ENCODE results near the gene KCNMA1. TPM values are rescaled to one million over a fixed set of nuclear protein-coding genes. Genes with fewer than 3 reads are reported as not detected.

The KCNMA1 gene
- total RNA-seq, 3 donors from 2014 or later (not counting 1 experiment from before 2014, with no cell fraction given): 0.40 to 1.8 (median 0.63) TPM

DNA sequence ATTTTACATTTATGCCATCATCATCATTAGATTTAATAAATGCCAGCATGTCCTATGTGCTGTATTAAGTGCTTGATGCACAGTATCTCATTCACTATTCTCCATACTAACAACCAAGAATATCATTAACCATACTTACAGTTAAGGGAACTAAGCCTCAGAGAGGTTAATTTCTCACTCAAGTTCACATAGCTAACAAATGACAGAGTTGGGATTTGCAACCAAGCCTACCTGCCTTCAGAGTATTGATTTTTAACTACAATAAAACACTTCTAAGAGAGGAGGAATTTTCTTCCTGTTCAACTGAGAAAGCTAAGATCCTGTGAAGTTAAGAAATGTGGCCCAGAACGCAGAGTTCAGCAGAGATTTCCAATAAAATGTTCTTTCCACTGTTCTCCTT is 403.0 kb downstream of the KCNMA1 start:
- intact Hi-C loops (cut with micrococcal nuclease): no loop called here
- H3K27me3 ChIP-seq (ENCODE audit: control insufficient read depth, insufficient read depth, low read length): no peaks in the 10 kb centered on the region
- no peaks in the 10 kb centered on the region for H3K36me3 Mint-ChIP-seq
- H3K27ac Mint-ChIP-seq: no peak overlapping the region
- H3K36me3 ChIP-seq (ENCODE audit: control insufficient read depth, insufficient read depth, low read length): no peaks in the 10 kb centered on the region
- DNase-seq: no peak
- no peak overlapping the region for H3K4me3 Mint-ChIP-seq
- peaks cover 13 to 17% of the 10 kb centered on the region in 2 donors for H3K27me3 Mint-ChIP-seq (ENCODE audit: low read depth in 2 of 2)
- H3K4me1 ChIP-seq (ENCODE audit: control insufficient read depth, insufficient read depth, low read length): no peaks in the 10 kb centered on the region
- no peaks in the 10 kb centered on the region for H3K4me1 Mint-ChIP-seq
- H3K9me3 ChIP-seq (ENCODE audit: control insufficient read depth, insufficient read depth, low read length): no peaks in the 10 kb centered on the region
- TF ChIP-seq, protein P1, sequence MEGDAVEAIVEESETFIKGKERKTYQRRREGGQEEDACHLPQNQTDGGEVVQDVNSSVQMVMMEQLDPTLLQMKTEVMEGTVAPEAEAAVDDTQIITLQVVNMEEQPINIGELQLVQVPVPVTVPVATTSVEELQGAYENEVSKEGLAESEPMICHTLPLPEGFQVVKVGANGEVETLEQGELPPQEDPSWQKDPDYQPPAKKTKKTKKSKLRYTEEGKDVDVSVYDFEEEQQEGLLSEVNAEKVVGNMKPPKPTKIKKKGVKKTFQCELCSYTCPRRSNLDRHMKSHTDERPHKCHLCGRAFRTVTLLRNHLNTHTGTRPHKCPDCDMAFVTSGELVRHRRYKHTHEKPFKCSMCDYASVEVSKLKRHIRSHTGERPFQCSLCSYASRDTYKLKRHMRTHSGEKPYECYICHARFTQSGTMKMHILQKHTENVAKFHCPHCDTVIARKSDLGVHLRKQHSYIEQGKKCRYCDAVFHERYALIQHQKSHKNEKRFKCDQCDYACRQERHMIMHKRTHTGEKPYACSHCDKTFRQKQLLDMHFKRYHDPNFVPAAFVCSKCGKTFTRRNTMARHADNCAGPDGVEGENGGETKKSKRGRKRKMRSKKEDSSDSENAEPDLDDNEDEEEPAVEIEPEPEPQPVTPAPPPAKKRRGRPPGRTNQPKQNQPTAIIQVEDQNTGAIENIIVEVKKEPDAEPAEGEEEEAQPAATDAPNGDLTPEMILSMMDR (IDR thresholded peaks at IDR 0.05): no peak
- no peak overlapping the region for H3K4me3 ChIP-seq (ENCODE audit: low read length)
- 71% methylated on average over 1 of the region's 1 CpG for WGBS (ENCODE audit: insufficient coverage)
- H3K27ac ChIP-seq (ENCODE audit: low read length): no peak overlapping the region
- H3K9me3 Mint-ChIP-seq: no peaks in the 10 kb centered on the region
- ATAC-seq: no peak

DNA sequence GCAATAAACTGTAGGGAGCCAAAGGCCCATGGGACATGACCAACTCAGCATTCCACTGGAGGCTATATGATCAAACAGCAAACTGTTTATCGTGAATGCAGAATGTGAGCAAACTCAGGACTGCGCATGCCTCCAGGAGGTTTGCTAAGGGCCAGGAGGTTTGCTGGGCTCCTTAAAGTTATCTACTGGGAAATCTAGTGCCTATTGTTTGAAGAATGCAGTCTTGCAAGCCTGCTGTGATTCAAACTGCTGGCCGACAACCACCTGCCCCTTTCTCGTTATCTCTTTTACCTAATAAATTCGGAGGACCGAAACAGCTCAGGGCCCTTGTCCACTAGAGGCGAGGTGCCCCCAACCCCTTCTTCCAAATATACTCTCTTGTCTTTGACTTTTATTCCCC is 404.1 kb downstream of the KCNMA1 start:
- no peaks in the 10 kb centered on the region for H3K4me1 Mint-ChIP-seq
- H3K27ac Mint-ChIP-seq: no peak overlapping the region
- H3K27me3 ChIP-seq (ENCODE audit: control insufficient read depth, insufficient read depth, low read length): no peaks in the 10 kb centered on the region
- H3K9me3 ChIP-seq (ENCODE audit: control insufficient read depth, insufficient read depth, low read length): no peaks in the 10 kb centered on the region
- TF ChIP-seq, protein P1 (IDR thresholded peaks at IDR 0.05): no peak
- no peak overlapping the region for H3K4me3 Mint-ChIP-seq
- H3K27ac ChIP-seq (ENCODE audit: low read length): no peak overlapping the region
- no peaks in the 10 kb centered on the region for H3K9me3 Mint-ChIP-seq
- 92% methylated on average over 7 of the region's 7 CpGs for WGBS (ENCODE audit: insufficient coverage)
- H3K27me3 Mint-ChIP-seq (ENCODE audit: low read depth in 2 of 2): peaks cover 13 to 17% of the 10 kb centered on the region in 2 donors
- ATAC-seq (no peak), DNase-seq (no peak)
- intact Hi-C loops (cut with micrococcal nuclease): no loop called here
- no peaks in the 10 kb centered on the region for H3K4me1 ChIP-seq (ENCODE audit: control insufficient read depth, insufficient read depth, low read length)
- H3K36me3 Mint-ChIP-seq: no peaks in the 10 kb centered on the region
- no peaks in the 10 kb centered on the region for H3K36me3 ChIP-seq (ENCODE audit: control insufficient read depth, insufficient read depth, low read length)
- no peak overlapping the region for H3K4me3 ChIP-seq (ENCODE audit: low read length)

DNA sequence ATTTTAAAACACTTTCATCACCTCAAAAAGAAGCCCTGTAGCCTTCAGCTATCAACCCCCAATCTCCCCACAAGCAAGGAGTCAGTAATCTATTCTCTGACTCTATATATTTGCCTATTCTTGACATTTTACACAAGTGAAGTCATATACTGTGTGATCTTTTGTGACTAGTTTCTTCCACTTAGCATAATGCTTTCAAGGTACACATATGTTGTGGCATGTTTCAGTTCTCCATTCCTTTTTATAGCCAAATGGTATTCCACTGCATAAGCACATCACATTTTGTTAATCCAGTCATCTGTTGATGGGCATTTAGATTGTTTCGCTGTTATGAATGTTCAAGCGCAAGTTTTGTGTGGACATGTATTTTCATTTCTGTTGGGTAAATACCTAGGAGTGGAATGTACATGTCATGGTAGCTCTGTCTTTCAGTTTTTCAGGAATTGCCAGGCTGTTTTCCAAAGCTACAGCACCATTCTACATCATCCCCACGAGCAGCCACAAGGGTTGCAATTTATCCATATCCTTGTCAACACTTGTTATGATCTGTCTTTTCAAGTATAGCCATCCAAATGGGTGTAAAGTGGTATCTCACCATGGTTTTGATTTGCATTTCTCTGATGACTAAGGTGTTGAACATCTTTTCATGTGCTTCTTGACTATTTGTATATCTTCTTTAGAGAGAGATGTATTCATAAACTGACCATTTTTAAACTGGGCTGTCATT is 405.6 kb downstream of the KCNMA1 start:
- ATAC-seq (no peak), DNase-seq (no peak)
- Mint-ChIP-seq H3K27ac (no peak overlapping the region), H3K27me3 (ENCODE audit: low read depth in 2 of 2) (peaks cover 13 to 17% of the 10 kb centered on the region in 2 donors), H3K36me3 (no peaks in the 10 kb centered on the region), H3K4me3 (no peak overlapping the region), H3K4me1 (no peaks in the 10 kb centered on the region), H3K9me3 (no peaks in the 10 kb centered on the region)
- no peaks in the 10 kb centered on the region for H3K9me3 ChIP-seq (ENCODE audit: control insufficient read depth, insufficient read depth, low read length)
- intact Hi-C loops (cut with micrococcal nuclease): no loop called here
- no peak overlapping the region for H3K4me3 ChIP-seq (ENCODE audit: low read length)
- TF ChIP-seq, protein P1 (IDR thresholded peaks at IDR 0.05): no peak
- no peaks in the 10 kb centered on the region for H3K4me1 ChIP-seq (ENCODE audit: control insufficient read depth, insufficient read depth, low read length)
- H3K36me3 ChIP-seq (ENCODE audit: control insufficient read depth, insufficient read depth, low read length): no peaks in the 10 kb centered on the region
- 90% methylated on average over 2 of the region's 3 CpGs for WGBS (ENCODE audit: insufficient coverage)
- H3K27ac ChIP-seq (ENCODE audit: low read length): no peak overlapping the region
- no peaks in the 10 kb centered on the region for H3K27me3 ChIP-seq (ENCODE audit: control insufficient read depth, insufficient read depth, low read length)

DNA sequence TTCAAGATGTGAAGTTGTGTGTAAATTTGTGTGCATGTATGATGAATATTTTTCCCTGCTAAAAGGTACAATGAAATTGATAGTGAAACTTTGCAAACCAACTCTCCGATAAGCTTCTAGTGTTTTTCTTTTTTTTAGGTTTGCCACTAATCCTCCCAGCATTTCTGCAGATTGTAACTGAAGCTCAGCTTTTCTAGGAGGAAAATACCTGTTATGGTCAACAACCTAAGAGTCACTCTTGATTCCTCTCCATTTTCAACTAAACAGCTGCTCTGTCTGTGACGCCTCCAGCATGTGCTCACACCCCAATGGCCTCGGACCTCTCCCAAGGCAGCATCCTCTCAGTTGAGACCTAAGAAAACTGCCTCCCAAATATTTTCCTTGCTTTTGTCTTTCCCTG is 406.2 kb downstream of the KCNMA1 start:
- no peaks in the 10 kb centered on the region for H3K36me3 Mint-ChIP-seq
- no peaks in the 10 kb centered on the region for H3K4me1 Mint-ChIP-seq
- no peak for ATAC-seq
- intact Hi-C loops (cut with micrococcal nuclease): no loop called here
- no peaks in the 10 kb centered on the region for H3K9me3 ChIP-seq (ENCODE audit: control insufficient read depth, insufficient read depth, low read length)
- no peak overlapping the region for H3K27ac Mint-ChIP-seq
- no peaks in the 10 kb centered on the region for H3K36me3 ChIP-seq (ENCODE audit: control insufficient read depth, insufficient read depth, low read length)
- no peak overlapping the region for H3K4me3 Mint-ChIP-seq
- no peak overlapping the region for H3K4me3 ChIP-seq (ENCODE audit: low read length)
- H3K27ac ChIP-seq (ENCODE audit: low read length): no peak overlapping the region
- WGBS (ENCODE audit: insufficient coverage): 92% methylated on average over 3 of the region's 3 CpGs
- peaks cover 17% of the 10 kb centered on the region in 2 donors for H3K27me3 Mint-ChIP-seq (ENCODE audit: low read depth in 2 of 2)
- H3K9me3 Mint-ChIP-seq: no peaks in the 10 kb centered on the region
- H3K27me3 ChIP-seq (ENCODE audit: control insufficient read depth, insufficient read depth, low read length): no peaks in the 10 kb centered on the region
- no peak for DNase-seq
- TF ChIP-seq, protein P1 (IDR thresholded peaks at IDR 0.05): no peak
- H3K4me1 ChIP-seq (ENCODE audit: control insufficient read depth, insufficient read depth, low read length): no peaks in the 10 kb centered on the region
